Choroid plexus epithelial cell (primary cell): ENCODE data around the gene HVCN1.

Experiments
- DNase-seq: peaks from one replicate; pipeline ENCODE4 v3.0.0-alpha.2; 2010; ENCODE audit warnings: low read depth
- H3K4me3 ChIP-seq: 2 replicates; pipeline ENCODE4 v1.5.1; 2011; ENCODE audit warnings: low read depth, mild to moderate bottlenecking, control low read depth, low read length, moderate library complexity
- TF ChIP-seq, protein P1 (sequence below): conservative IDR thresholded peaks from 2 replicates; pipeline ENCODE4 v1.5.1; 2011; ENCODE audit warnings: low read depth, mild to moderate bottlenecking, control low read depth, inconsistent platforms, low read length, moderate library complexity

Gene HVCN1

DNA sequence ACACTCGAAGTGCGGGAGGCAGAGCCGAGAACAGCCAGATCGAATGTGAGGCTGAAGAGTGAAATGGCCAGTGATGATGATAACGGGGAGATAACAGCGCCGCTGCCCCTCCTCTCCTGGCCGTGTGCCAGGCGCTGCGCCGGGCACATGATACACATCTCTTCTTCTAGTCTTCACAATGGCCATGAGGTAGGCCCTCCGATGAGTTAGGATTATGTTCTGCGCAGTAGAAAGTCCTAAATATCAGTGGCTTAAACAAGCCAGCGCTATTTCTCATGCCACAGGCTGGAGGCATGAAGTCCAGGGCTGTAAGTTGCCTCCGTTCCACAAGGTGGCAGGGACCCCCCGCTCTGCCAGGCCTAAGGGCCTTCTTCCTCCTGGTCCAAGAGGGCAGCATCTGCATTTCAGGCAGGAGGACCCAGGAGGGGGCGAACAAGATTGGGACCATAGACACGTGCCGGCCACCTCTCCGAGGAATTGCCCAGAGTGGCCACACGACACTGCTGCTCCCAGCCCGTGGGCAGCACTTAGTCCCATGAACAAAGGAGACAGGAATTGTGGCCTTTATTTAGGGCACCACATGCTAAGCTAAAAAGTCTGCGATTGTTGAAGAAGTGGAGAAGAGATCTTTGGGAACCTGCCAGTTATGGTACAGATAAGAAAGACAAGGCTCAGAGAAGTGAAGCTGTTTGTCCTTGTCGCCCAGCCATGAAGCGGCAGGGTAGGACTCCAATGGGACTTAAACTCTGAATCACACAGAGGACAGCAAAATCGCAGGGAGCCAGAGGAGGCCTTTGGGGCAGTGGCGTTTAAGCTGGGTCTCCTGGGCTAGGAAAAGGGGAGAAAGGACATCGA is 10.9 kb upstream of the HVCN1 start:
- TF ChIP-seq, protein P1, sequence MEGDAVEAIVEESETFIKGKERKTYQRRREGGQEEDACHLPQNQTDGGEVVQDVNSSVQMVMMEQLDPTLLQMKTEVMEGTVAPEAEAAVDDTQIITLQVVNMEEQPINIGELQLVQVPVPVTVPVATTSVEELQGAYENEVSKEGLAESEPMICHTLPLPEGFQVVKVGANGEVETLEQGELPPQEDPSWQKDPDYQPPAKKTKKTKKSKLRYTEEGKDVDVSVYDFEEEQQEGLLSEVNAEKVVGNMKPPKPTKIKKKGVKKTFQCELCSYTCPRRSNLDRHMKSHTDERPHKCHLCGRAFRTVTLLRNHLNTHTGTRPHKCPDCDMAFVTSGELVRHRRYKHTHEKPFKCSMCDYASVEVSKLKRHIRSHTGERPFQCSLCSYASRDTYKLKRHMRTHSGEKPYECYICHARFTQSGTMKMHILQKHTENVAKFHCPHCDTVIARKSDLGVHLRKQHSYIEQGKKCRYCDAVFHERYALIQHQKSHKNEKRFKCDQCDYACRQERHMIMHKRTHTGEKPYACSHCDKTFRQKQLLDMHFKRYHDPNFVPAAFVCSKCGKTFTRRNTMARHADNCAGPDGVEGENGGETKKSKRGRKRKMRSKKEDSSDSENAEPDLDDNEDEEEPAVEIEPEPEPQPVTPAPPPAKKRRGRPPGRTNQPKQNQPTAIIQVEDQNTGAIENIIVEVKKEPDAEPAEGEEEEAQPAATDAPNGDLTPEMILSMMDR, result peak; percentile 20
- H3K4me3 ChIP-seq, result no peak overlapping the region
- no peak for DNase-seq

- DNase-seq, result peak; percentile 95
- TF ChIP-seq, protein P1, result peak; percentile 91
- H3K4me3 ChIP-seq, result peak overlapping the region; percentile 9
These were observed 9.4 kb upstream of the HVCN1 start for GRCh38 chr12:110698171-110698902.

DNA sequence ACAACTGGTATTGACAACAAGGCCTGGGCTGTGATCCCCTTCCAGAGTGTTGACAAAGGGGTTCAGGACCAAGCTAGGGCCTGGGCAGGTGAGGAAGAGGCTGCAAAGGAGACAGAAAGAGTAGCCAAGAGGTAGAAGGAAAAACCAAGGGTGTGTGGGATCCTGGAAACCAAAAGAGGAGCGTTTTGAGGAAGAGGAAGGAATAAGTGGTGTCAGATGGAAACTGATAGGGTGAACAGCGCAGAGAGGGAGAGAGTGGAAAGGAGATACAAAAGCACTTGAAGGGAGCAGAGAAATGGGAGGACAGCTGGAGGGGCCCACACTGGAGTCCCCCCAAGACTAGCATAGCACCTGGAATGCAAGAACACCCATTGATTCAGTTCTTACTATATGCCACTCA is 8.3 kb upstream of the HVCN1 start:
- TF ChIP-seq, protein P1, result no peak
- DNase-seq, result no peak
- H3K4me3 ChIP-seq, result no peak overlapping the region

DNA sequence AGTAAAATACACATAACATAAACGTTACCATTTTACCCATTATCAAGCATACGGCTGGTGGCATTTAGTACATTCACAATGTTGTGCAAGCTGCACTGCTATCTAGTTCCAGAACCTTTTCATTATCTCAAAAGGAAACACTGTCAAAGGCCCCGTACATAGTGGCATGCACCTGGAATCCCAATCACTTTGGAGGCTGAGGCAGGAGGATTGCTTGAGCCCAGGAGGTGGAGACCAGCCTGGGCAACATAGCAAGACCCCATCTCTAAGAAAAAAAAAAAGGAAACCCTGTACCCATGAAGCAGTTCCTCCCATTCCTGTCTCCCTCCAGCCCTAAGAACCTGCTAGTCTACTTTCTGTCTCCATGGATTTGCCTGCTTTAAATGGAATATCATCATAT is 7.4 kb upstream of the HVCN1 start:
- TF ChIP-seq, protein P1, result no peak
- no peak overlapping the region for H3K4me3 ChIP-seq
- no peak for DNase-seq

GRCh38 chr12:110694330-110694901 is 5.5 kb upstream of the HVCN1 start:
- no peak overlapping the region for H3K4me3 ChIP-seq
- TF ChIP-seq, protein P1, result no peak
- DNase-seq, result no peak

GRCh38 chr12:110693731-110694130 is 4.8 kb upstream of the HVCN1 start:
- TF ChIP-seq, protein P1, result no peak
- H3K4me3 ChIP-seq, result no peak overlapping the region
- DNase-seq, result peak; percentile 61
